ENCODE measurements around the gene CITED2.

GRCh38 chr6:139325686-139326085, 48.8 kb downstream of the CITED2 start:
- TF ChIP-seq CTCF (conservative IDR thresholded peaks at IDR 0.05; ENCODE audit: low read depth, low read length) (no peak), EZH2 (IDR thresholded peaks at IDR 0.05; ENCODE audit: borderline replicate concordance, low read depth, low read length, poor library complexity, severe bottlenecking) (no peak)

Data from A673 (cell line).